GM18526 (cell line): ENCODE data around the gene UCKL1.

Source experiments
- POLR2A ChIP-seq: IDR thresholded peaks from 3 replicates; pipeline ENCODE4 v1.6.1; 2011; ENCODE audit not compliant: insufficient read length; ENCODE audit errors: extremely low read depth

The UCKL1 gene

GRCh38 chr20:63941282-63942081, 14.7 kb downstream of the UCKL1 start:
- TF ChIP-seq POLR2A, result no peak

GRCh38 chr20:63940472-63941266, 15.5 kb downstream of the UCKL1 start:
- TF ChIP-seq POLR2A, result no peak

- TF ChIP-seq POLR2A, result no peak
These were observed 16.1 kb downstream of the UCKL1 start for GRCh38 chr20:63940071-63940471.

- TF ChIP-seq POLR2A, result no peak
These were observed 16.9 kb downstream of the UCKL1 start for GRCh38 chr20:63939061-63939935.

GRCh38 chr20:63937596-63937995, 18.6 kb downstream of the UCKL1 start:
- TF ChIP-seq POLR2A, result no peak

- no peak for TF ChIP-seq POLR2A
These were observed 20.8 kb downstream of the UCKL1 start for GRCh38 chr20:63935447-63935846.

- no peak for TF ChIP-seq POLR2A
These were observed 21.7 kb downstream of the UCKL1 start for GRCh38 chr20:63934271-63935068.

- TF ChIP-seq POLR2A, result no peak
These were observed 22.6 kb downstream of the UCKL1 start for GRCh38 chr20:63933646-63934045.

- TF ChIP-seq POLR2A, result no peak
These were observed 23.5 kb downstream of the UCKL1 start for GRCh38 chr20:63932606-63933160.

GRCh38 chr20:63931735-63932134, 24.5 kb downstream of the UCKL1 start:
- TF ChIP-seq POLR2A, result no peak

- TF ChIP-seq POLR2A, result no peak
These were observed 25.2 kb downstream of the UCKL1 start for GRCh38 chr20:63930971-63931553.

- TF ChIP-seq POLR2A, result no peak
These were observed 27.1 kb downstream of the UCKL1 start for GRCh38 chr20:63929071-63929470.

GRCh38 chr20:63926298-63926697, 29.9 kb downstream of the UCKL1 start:
- TF ChIP-seq POLR2A, result no peak

- TF ChIP-seq POLR2A, result no peak
These were observed 32.0 kb downstream of the UCKL1 start for GRCh38 chr20:63924241-63924640.
